Bone marrow (tissue), 2 donors: ENCODE data around the gene SPRYD4.
"Not testable (repeated sequence)": the region's sequence is repeated elsewhere in the genome, so short reads cannot be mapped to it uniquely, and the experiment has no call there.

Source experiments
- DNase-seq, 2 donors: peaks; one replicate each; lab custom pipeline; 2025; lab: John Stamatoyannopoulos, UW

The SPRYD4 gene

GRCh38 chr12:56476972-56477432, 8.6 kb downstream of the SPRYD4 start:
- DNase-seq, result no peak

- no peak for DNase-seq
These were observed 9.3 kb downstream of the SPRYD4 start for GRCh38 chr12:56477521-56478225.

- no peak for DNase-seq
These were observed 11.2 kb downstream of the SPRYD4 start for GRCh38 chr12:56479625-56480024.

GRCh38 chr12:56484566-56484965, 16.2 kb downstream of the SPRYD4 start:
- DNase-seq, result no peak

- no peak for DNase-seq
These were observed 18.3 kb downstream of the SPRYD4 start for GRCh38 chr12:56486694-56487093.

GRCh38 chr12:56487448-56488040, 19.2 kb downstream of the SPRYD4 start:
- DNase-seq, result no peak

GRCh38 chr12:56488041-56488955, 19.9 kb downstream of the SPRYD4 start, which contains the start of gene GLS2:
Gene GLS2 (minus strand): TSS chr12:56488161. CDS start chr12:56488118, 43 bp downstream.
- DNase-seq, result peak in 1 of 2 donors; percentile 18

GRCh38 chr12:56490360-56490759, 22.0 kb downstream of the SPRYD4 start:
- DNase-seq, result no peak

- not testable (repeated sequence) for DNase-seq
These were observed 25.2 kb downstream of the SPRYD4 start for GRCh38 chr12:56493409-56494105.

GRCh38 chr12:56494106-56494415, 25.7 kb downstream of the SPRYD4 start:
- DNase-seq, result not testable (repeated sequence)

- not testable (repeated sequence) for DNase-seq
These were observed 26.1 kb downstream of the SPRYD4 start for GRCh38 chr12:56494481-56494880.

- DNase-seq, result peak in 1 of 2 donors; percentile 3
These were observed 28.3 kb downstream of the SPRYD4 start for GRCh38 chr12:56496704-56497103.

GRCh38 chr12:56498126-56498902, 29.9 kb downstream of the SPRYD4 start:
- DNase-seq, result not testable (repeated sequence)

GRCh38 chr12:56499452-56499851, 31.1 kb downstream of the SPRYD4 start:
- not testable (repeated sequence) for DNase-seq

- DNase-seq, result not testable (repeated sequence)
These were observed 31.5 kb downstream of the SPRYD4 start for GRCh38 chr12:56499879-56500278.

- no peak for DNase-seq
These were observed 42.4 kb downstream of the SPRYD4 start for GRCh38 chr12:56510786-56511185.

GRCh38 chr12:56514014-56514318, 45.6 kb downstream of the SPRYD4 start:
- not testable (repeated sequence) for DNase-seq

- no peak for DNase-seq
These were observed 49.5 kb downstream of the SPRYD4 start for GRCh38 chr12:56517854-56518253.

GRCh38 chr12:56518570-56518969, 50.2 kb downstream of the SPRYD4 start:
- no peak for DNase-seq

- DNase-seq, result no peak
These were observed 51.7 kb downstream of the SPRYD4 start for GRCh38 chr12:56520048-56520447.

- no peak for DNase-seq
These were observed 52.1 kb downstream of the SPRYD4 start for GRCh38 chr12:56520506-56520905.
